ENCODE results near the gene DHX35. TPM values are rescaled to one million over a fixed set of nuclear protein-coding genes. Genes with fewer than 3 reads are reported as not detected.

DHX35 gene
- total and polyA plus RNA-seq, 10 of the 15 experiments (the other 5 are each of a cell fraction or from before 2014, with no cell fraction given) = 4.3 to 21.6 (median 14.9) TPM

DNA sequence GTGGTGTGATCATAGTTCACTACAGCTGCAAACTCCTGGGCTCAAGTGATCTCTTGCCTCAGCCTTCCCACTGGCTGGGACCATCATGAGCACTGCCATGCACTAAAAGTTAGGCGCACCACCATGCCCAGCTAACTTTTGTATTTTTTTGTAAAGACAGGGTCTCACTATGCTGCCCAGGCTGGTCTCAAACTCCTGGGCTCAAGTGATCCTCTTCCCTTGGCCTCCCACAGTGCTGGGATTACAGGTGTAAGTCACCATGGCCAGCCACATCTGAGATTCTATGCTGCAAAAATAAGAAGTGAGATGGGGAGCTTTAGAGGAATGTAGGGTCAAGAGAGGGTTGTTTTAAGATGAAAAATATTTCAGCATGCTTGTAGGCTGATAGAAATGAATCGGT, 37.4 kb upstream of the DHX35 start:
- no peak overlapping the region for H3K27ac ChIP-seq (ENCODE audit: control insufficient read depth, insufficient read depth)
- no peaks in the 10 kb centered on the region for H3K27me3 ChIP-seq (replicated peaks in 1 of 2; ENCODE audit: control insufficient read depth in 2 of 2, insufficient read depth in 2 of 2, low read length in 1 of 2)
- H4K20me1 ChIP-seq (ENCODE audit: control insufficient read depth, insufficient read depth) = no peaks in the 10 kb centered on the region
- H3K79me2 ChIP-seq (ENCODE audit: control insufficient read depth, insufficient read depth, low read length) = peaks cover 34% of the 10 kb centered on the region
- no peak overlapping the region for H3K4me3 ChIP-seq
- H3K4me1 ChIP-seq (ENCODE audit: control insufficient read depth, insufficient read depth, low read length) = peaks cover 7% of the 10 kb centered on the region
- intact Hi-C loops (cut with micrococcal nuclease; ENCODE audit: unreplicated experiment) (loop anchor here (5.0 kb wide), 1 partner anchor 277 kb away; no protein-coding TSS in a partner anchor), in situ Hi-C loops (cut with MboI) (loop anchor here (5.0 kb wide), 1 partner anchor 123 kb away; no protein-coding TSS in a partner anchor)
- no peak overlapping the region for H3K9ac ChIP-seq (ENCODE audit: control insufficient read depth, insufficient read depth, low read length)
- DNase-seq (ENCODE audit: low read depth, low spot score) (no peak), ATAC-seq (no peak), FAIRE-seq (no peak)
- TF ChIP-seq RELA (IDR thresholded peaks at IDR 0.05; ENCODE audit: borderline replicate concordance, partially characterized antibody) (no peak), MEF2A (IDR thresholded peaks at IDR 0.05; ENCODE audit: insufficient read depth, low read depth, low read length) (no peak), POLR2A (IDR thresholded peaks at IDR 0.05; ENCODE audit: low read depth, low read length) (no peak), TARDBP (IDR thresholded peaks at IDR 0.05; ENCODE audit: borderline replicate concordance) (no peak), STAT3 (IDR thresholded peaks at IDR 0.05; ENCODE audit: low read depth, low read length) (no peak), POLR2AphosphoS5 (IDR thresholded peaks at IDR 0.05; ENCODE audit: low read length) (no peak), CREM (IDR thresholded peaks at IDR 0.05; ENCODE audit: low read depth) (no peak)
- TF ChIP-seq, protein P1, sequence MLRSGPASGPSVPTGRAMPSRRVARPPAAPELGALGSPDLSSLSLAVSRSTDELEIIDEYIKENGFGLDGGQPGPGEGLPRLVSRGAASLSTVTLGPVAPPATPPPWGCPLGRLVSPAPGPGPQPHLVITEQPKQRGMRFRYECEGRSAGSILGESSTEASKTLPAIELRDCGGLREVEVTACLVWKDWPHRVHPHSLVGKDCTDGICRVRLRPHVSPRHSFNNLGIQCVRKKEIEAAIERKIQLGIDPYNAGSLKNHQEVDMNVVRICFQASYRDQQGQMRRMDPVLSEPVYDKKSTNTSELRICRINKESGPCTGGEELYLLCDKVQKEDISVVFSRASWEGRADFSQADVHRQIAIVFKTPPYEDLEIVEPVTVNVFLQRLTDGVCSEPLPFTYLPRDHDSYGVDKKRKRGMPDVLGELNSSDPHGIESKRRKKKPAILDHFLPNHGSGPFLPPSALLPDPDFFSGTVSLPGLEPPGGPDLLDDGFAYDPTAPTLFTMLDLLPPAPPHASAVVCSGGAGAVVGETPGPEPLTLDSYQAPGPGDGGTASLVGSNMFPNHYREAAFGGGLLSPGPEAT (IDR thresholded peaks at IDR 0.05; ENCODE audit: low read depth) = no peak
- TF ChIP-seq, protein P2, sequence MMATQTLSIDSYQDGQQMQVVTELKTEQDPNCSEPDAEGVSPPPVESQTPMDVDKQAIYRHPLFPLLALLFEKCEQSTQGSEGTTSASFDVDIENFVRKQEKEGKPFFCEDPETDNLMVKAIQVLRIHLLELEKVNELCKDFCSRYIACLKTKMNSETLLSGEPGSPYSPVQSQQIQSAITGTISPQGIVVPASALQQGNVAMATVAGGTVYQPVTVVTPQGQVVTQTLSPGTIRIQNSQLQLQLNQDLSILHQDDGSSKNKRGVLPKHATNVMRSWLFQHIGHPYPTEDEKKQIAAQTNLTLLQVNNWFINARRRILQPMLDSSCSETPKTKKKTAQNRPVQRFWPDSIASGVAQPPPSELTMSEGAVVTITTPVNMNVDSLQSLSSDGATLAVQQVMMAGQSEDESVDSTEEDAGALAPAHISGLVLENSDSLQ (IDR thresholded peaks at IDR 0.05) = no peak
- TF ChIP-seq, protein P3, sequence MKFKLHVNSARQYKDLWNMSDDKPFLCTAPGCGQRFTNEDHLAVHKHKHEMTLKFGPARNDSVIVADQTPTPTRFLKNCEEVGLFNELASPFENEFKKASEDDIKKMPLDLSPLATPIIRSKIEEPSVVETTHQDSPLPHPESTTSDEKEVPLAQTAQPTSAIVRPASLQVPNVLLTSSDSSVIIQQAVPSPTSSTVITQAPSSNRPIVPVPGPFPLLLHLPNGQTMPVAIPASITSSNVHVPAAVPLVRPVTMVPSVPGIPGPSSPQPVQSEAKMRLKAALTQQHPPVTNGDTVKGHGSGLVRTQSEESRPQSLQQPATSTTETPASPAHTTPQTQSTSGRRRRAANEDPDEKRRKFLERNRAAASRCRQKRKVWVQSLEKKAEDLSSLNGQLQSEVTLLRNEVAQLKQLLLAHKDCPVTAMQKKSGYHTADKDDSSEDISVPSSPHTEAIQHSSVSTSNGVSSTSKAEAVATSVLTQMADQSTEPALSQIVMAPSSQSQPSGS (IDR thresholded peaks at IDR 0.05; ENCODE audit: low read length) = no peak
- 100% methylated on average over 2 of the region's 2 CpGs for WGBS (ENCODE audit: insufficient coverage, insufficient replicate concordance, low lambda C conversion rate, missing lambda C conversion rate)
- H3K4me2 ChIP-seq (ENCODE audit: control insufficient read depth, insufficient read depth) = no peak overlapping the region
- no TSS peak for BruUV-seq (replicated peaks)
- CTCF ChIA-PET = interaction anchor here (0.8 to 12.8 kb wide), 6 partner anchors 9 to 123 kb away, joined by 3 to 182 read pairs (median 4); no protein-coding TSS in a partner anchor
- peaks cover 0 to 9% of the 10 kb centered on the region in 2 experiments; a peak in 2 of 4 replicates for H3K36me3 ChIP-seq (ENCODE audit: control insufficient read depth in 2 of 2, insufficient read depth in 2 of 2, low read length in 1 of 2)
- POLR2A ChIA-PET = no interaction called here
- H2AFZ ChIP-seq (ENCODE audit: control insufficient read depth, low read depth, low read length) = no peak overlapping the region
- H3K9me3 ChIP-seq (replicated peaks; ENCODE audit: control insufficient read depth, insufficient read depth, low read length) = no peaks in the 10 kb centered on the region
- SMC1A ChIA-PET (ENCODE audit: uncharacterized antibody, unreplicated experiment) = interaction anchor here (0.7 to 4.1 kb wide), 4 partner anchors 103 to 207 kb away, joined by 3 to 16 read pairs (median 3); no protein-coding TSS in a partner anchor
- RAD21 ChIA-PET (ENCODE audit: unreplicated experiment) = interaction anchor here (1.4 to 11.9 kb wide), 3 partner anchors 36 to 124 kb away, joined by 3 to 91 read pairs (median 4); no protein-coding TSS in a partner anchor
